HepG2 (cell line): ENCODE measurements around the gene MAT2A. TPM values are rescaled to one million over a fixed set of nuclear protein-coding genes. Genes with fewer than 3 reads are reported as not detected.
A peak's percentile ranks its signal among the peaks of the same experiment; 100 is the strongest.

Source experiments
- ATAD3A ChIP-seq: sonication (generic); formaldehyde crosslinking; IDR thresholded peaks from 2 replicates; pipeline ENCODE4 v1.4.0; 2020; ENCODE audit warnings: missing genetic modification reagents
- ATF3 ChIP-seq: sonication (generic); formaldehyde crosslinking; IDR thresholded peaks from 2 replicates; pipeline ENCODE4 v1.4.0; 2020; ENCODE audit warnings: missing genetic modification reagents
- CENPT ChIP-seq: sonication (generic); formaldehyde crosslinking; IDR thresholded peaks from 2 replicates; pipeline ENCODE4 v1.8.0; 2022; ENCODE audit warnings: low read depth, mild to moderate bottlenecking, moderate library complexity, missing genetic modification reagents
- DR1 ChIP-seq: sonication (generic); formaldehyde crosslinking; IDR thresholded peaks from 2 replicates; pipeline ENCODE4 v1.8.0; 2021; ENCODE audit warnings: mild to moderate bottlenecking, missing genetic modification reagents, inconsistent platforms
- GABPA ChIP-seq, 2 experiments: IDR thresholded peaks; 2 replicates each; pipeline ENCODE4 v1.6.1; 2011 to 2016; ENCODE audit warnings: low read depth in 2 of 2, low read length in 1 of 2, missing biosample characterization in 1 of 2, missing genetic modification characterization in 1 of 2
- HMGA1 ChIP-seq: sonication (generic); formaldehyde crosslinking; conservative IDR thresholded peaks from 2 replicates; pipeline ENCODE4 v1.4.0; 2020; ENCODE audit warnings: missing genetic modification reagents
- KAT2B ChIP-seq: fragments of 150-350 bp; IDR thresholded peaks from 2 replicates; pipeline ENCODE4 v1.6.1; 2014; ENCODE audit warnings: low read depth, low read length, borderline replicate concordance
- KDM1A ChIP-seq: IDR thresholded peaks from 2 replicates; pipeline ENCODE4 v1.6.1; 2016; ENCODE audit warnings: missing compliant biosample characterization
- KDM2A ChIP-seq: sonication (generic); formaldehyde crosslinking; IDR thresholded peaks from 2 replicates; pipeline ENCODE4 v1.4.0; 2020; ENCODE audit warnings: low read depth, missing genetic modification reagents, borderline replicate concordance
- KDM4B ChIP-seq: sonication (generic); formaldehyde crosslinking; IDR thresholded peaks from 2 replicates; pipeline ENCODE4 v1.4.0; 2020; ENCODE audit warnings: missing genetic modification reagents
- MYPOP ChIP-seq: sonication (generic); formaldehyde crosslinking; IDR thresholded peaks from 2 replicates; pipeline ENCODE4 v1.8.1; 2023; ENCODE audit warnings: mild to moderate bottlenecking, moderate library complexity, missing genetic modification reagents
- REXO4 ChIP-seq: sonication (generic); formaldehyde crosslinking; IDR thresholded peaks from 2 replicates; pipeline ENCODE4 v1.8.0; 2022; ENCODE audit warnings: missing genetic modification reagents, mild to moderate bottlenecking, borderline replicate concordance
- SNAPC4 ChIP-seq: sonication (generic); formaldehyde crosslinking; IDR thresholded peaks from 2 replicates; pipeline ENCODE4 v1.4.0; 2020; ENCODE audit warnings: mild to moderate bottlenecking, missing genetic modification reagents
- SRSF9 ChIP-seq: fragments of 200-400 bp; formaldehyde crosslinking; IDR thresholded peaks from 2 replicates; pipeline ENCODE4 v1.6.1; 2018; ENCODE audit warnings: borderline replicate concordance, mild to moderate bottlenecking, low read depth, low read length; ENCODE audit not compliant: insufficient read depth, poor library complexity, severe bottlenecking
- STAT5B ChIP-seq: sonication (generic); formaldehyde crosslinking; IDR thresholded peaks from 2 replicates; pipeline ENCODE4 v1.4.0; 2020; ENCODE audit warnings: missing genetic modification reagents
- THYN1 ChIP-seq: sonication (generic); formaldehyde crosslinking; IDR thresholded peaks from 2 replicates; pipeline ENCODE4 v1.8.1; 2023; ENCODE audit warnings: low read depth, mild to moderate bottlenecking, moderate library complexity, missing genetic modification reagents, borderline replicate concordance
- ZNF292 ChIP-seq: sonication (generic); formaldehyde crosslinking; IDR thresholded peaks from 2 replicates; pipeline ENCODE4 v1.8.1; 2022; ENCODE audit warnings: mild to moderate bottlenecking, low read depth, missing genetic modification reagents, borderline replicate concordance
- ZNF382 ChIP-seq: sonication (generic); formaldehyde crosslinking; IDR thresholded peaks from 2 replicates; pipeline ENCODE4 v1.5.0; 2020; ENCODE audit warnings: missing genetic modification reagents, mild to moderate bottlenecking, borderline replicate concordance
- ZNF703 ChIP-seq: sonication (generic); formaldehyde crosslinking; IDR thresholded peaks from 2 replicates; pipeline ENCODE4 v1.5.1; 2020; ENCODE audit warnings: missing genetic modification reagents, mild to moderate bottlenecking, moderate library complexity, borderline replicate concordance
- ZNF816 ChIP-seq: sonication (generic); formaldehyde crosslinking; IDR thresholded peaks from 2 replicates; pipeline ENCODE4 v1.8.0; 2022; ENCODE audit warnings: missing genetic modification reagents, mild to moderate bottlenecking, borderline replicate concordance
- ZNF841 ChIP-seq: sonication (generic); formaldehyde crosslinking; IDR thresholded peaks from 2 replicates; pipeline ENCODE4 v1.8.1; 2023; ENCODE audit warnings: missing genetic modification reagents, borderline replicate concordance
- ZNF891 ChIP-seq: sonication (generic); formaldehyde crosslinking; IDR thresholded peaks from 2 replicates; pipeline ENCODE4 v1.5.0; 2020; ENCODE audit warnings: mild to moderate bottlenecking, missing genetic modification reagents
- polyA plus RNA-seq, 8 experiments: library from polyadenylated mRNA; depleted of rRNA in 3 of 8; stranded (reverse) in 7 of 8; unstranded in 1 of 8; fragments of >200 nt; fragmentation: Illumina TruSeq in 4 of 8; extraction: Trizol in 4 of 8; gene quantifications; 2 replicates each; pipeline versions ENCODE4 v1.2.1 to v1.2.3, GENCODE V29; 2011 to 2016; ENCODE audit warnings: low read depth in 4 of 8, missing spikeins in 1 of 8, mixed read lengths in 1 of 8; ENCODE audit not compliant: insufficient read depth in 1 of 8
- total RNA-seq, 5 experiments: library from RNA; depleted of rRNA; stranded (reverse); fragments of >200 nt; fragmentation: Illumina TruSeq; extraction: Trizol; gene quantifications; 2 replicates each; pipeline ENCODE4 v1.2.3, GENCODE V29; 2016; ENCODE audit warnings: low read depth in 1 of 5

The MAT2A gene
- total and polyA plus RNA-seq, 2 of the 13 experiments (the other 11 are each of a cell fraction or from before 2014, with no cell fraction given), result 155 to 331 TPM

GRCh38 chr2:85584857-85585780 is 46.2 kb downstream of the MAT2A start (continued):
- TF ChIP-seq SRSF9 (no peak), KDM4B (CRISPR knock-in tag) (peak; percentile 35; the same call in 1 of the 2 replicates), REXO4 (CRISPR knock-in tag) (no peak), DR1 (CRISPR knock-in tag) (no peak), ZNF292 (CRISPR knock-in tag) (peak; percentile 88), ZNF382 (CRISPR knock-in tag) (no peak), ATF3 (CRISPR knock-in tag) (peak; percentile 94), ZNF841 (no peak), KDM1A (CRISPR knock-in tag) (peak; percentile 54; the same call in 1 of the 2 replicates), ZNF891 (CRISPR knock-in tag) (peak; percentile 28; the same call in 1 of the 2 replicates), ZNF703 (CRISPR knock-in tag) (peak; percentile 90; the same call in 1 of the 2 replicates), HMGA1 (no peak), KAT2B (no peak), SNAPC4 (no peak; the same call in 1 of the 2 replicates), ZNF816 (CRISPR knock-in tag) (0 out of 2 replicates have a peak, but pooled peaks have one; percentile 7), GABPA (IDR thresholded peaks at IDR 0.05; ENCODE audit: low read depth, low read length) (peak; percentile 40; the same call in 1 of the 2 replicates), GABPA (CRISPR knock-in tag; IDR thresholded peaks at IDR 0.05; ENCODE audit: low read depth) (peak; percentile 77; the same call in 1 of the 2 replicates), STAT5B (CRISPR knock-in tag) (no peak), CENPT (no peak), KDM2A (CRISPR knock-in tag) (peak; percentile 41; the same call in 1 of the 2 replicates), THYN1 (CRISPR knock-in tag) (no peak), ATAD3A (CRISPR knock-in tag) (no peak), MYPOP (CRISPR knock-in tag) (no peak)
